GM19463 (cell line): Measurements from ENCODE around the gene ACAA2.
"Not testable (repeated sequence)": the region's sequence is repeated elsewhere in the genome, so short reads cannot be mapped to it uniquely, and the experiment has no call there.

ENCODE experiments used
- ATAC-seq: cut with Tn5 transposase; IDR thresholded peaks from one replicate; pipeline ENCODE4 v1.9.1; 2021; ENCODE audit warnings: mild to moderate bottlenecking, moderate library complexity; ENCODE audit not compliant: unreplicated experiment

Gene ACAA2

GRCh38 chr18:49845629-49846360 lies 32.5 kb upstream of the ACAA2 start:
- no peak for ATAC-seq

- ATAC-seq: no peak
Measured at GRCh38 chr18:49844903-49845302, 31.6 kb upstream of the ACAA2 start.

- ATAC-seq: no peak
Measured at GRCh38 chr18:49843778-49844625, 30.7 kb upstream of the ACAA2 start.

- no peak for ATAC-seq
Measured at GRCh38 chr18:49843131-49843530, 29.8 kb upstream of the ACAA2 start.

- ATAC-seq: no peak
Measured at GRCh38 chr18:49842656-49843055, 29.3 kb upstream of the ACAA2 start.

GRCh38 chr18:49841236-49842217 lies 28.2 kb upstream of the ACAA2 start:
- no peak for ATAC-seq

- no peak for ATAC-seq
Measured at GRCh38 chr18:49839012-49839411, 25.7 kb upstream of the ACAA2 start.

GRCh38 chr18:49838381-49838780 lies 25.0 kb upstream of the ACAA2 start:
- ATAC-seq: no peak

- ATAC-seq: no peak
Measured at GRCh38 chr18:49837889-49838288, 24.6 kb upstream of the ACAA2 start.

GRCh38 chr18:49837316-49837835 lies 24.0 kb upstream of the ACAA2 start:
- not testable (repeated sequence) for ATAC-seq

GRCh38 chr18:49835405-49835804 lies 22.1 kb upstream of the ACAA2 start:
- ATAC-seq: no peak

GRCh38 chr18:49834258-49834657 lies 20.9 kb upstream of the ACAA2 start:
- ATAC-seq: no peak

- no peak for ATAC-seq
Measured at GRCh38 chr18:49833814-49834213, 20.5 kb upstream of the ACAA2 start.

- no peak for ATAC-seq
Measured at GRCh38 chr18:49832221-49832647, 18.9 kb upstream of the ACAA2 start.

GRCh38 chr18:49827996-49828395 lies 14.7 kb upstream of the ACAA2 start:
- ATAC-seq: no peak

GRCh38 chr18:49819823-49820671 lies 6.7 kb upstream of the ACAA2 start:
- ATAC-seq: peak; percentile 45

- no peak for ATAC-seq
Measured at GRCh38 chr18:49819071-49819662, 5.8 kb upstream of the ACAA2 start.

- ATAC-seq: no peak
Measured at GRCh38 chr18:49817947-49818346, 4.6 kb upstream of the ACAA2 start.

- ATAC-seq: no peak
Measured at GRCh38 chr18:49815927-49816326, 2.6 kb upstream of the ACAA2 start.

- peak; percentile 24 for ATAC-seq
Measured at GRCh38 chr18:49814147-49814499, 790 bp upstream of the ACAA2 start.
